A549 treated with AZD2906 at 1 μM for 4 hours (cell line): ENCODE measurements around the gene CCDC201. TPM values are rescaled to one million over a fixed set of nuclear protein-coding genes. Genes with fewer than 3 reads are reported as not detected.

Experiments
- total RNA-seq: library from RNA; stranded (reverse); fragments of 200-300 nt; extraction: Qiagen RNA extraction; gene quantifications from 5 replicates; pipeline ENCODE4 v1.2.3, GENCODE V29; 2022

The CCDC201 gene, protein sequence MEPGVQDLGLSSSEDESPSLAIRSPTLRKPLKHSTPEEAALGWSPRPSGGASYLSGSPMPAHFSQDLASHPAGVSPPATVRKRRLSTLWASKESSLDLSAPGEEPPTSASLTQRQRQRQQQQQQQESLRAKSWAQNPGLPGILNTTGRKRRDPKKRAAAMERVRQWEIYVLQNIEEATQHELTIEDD
- total RNA-seq = not detected in 5 replicates

DNA sequence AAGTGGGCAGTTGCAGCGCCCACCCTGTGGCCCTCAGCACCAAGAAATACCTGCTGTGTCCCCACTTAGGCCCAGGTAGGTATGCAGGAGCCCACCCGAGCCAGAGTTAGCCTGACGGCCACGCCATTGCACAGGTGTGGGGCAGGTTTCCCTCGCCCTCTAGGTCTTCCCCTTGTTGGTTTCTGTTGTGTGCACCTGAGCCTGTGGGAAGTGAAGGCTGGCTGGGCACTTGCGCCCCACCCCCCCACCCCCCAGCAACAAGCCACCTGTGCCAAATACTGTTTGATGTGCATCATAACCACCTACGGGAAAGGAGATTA, at the start of gene CCDC201:
CCDC201 (minus strand) TSS at position 48 of the 320 bp plus-strand sequence. CDS start 75 bp downstream, outside the sequence.

DNA sequence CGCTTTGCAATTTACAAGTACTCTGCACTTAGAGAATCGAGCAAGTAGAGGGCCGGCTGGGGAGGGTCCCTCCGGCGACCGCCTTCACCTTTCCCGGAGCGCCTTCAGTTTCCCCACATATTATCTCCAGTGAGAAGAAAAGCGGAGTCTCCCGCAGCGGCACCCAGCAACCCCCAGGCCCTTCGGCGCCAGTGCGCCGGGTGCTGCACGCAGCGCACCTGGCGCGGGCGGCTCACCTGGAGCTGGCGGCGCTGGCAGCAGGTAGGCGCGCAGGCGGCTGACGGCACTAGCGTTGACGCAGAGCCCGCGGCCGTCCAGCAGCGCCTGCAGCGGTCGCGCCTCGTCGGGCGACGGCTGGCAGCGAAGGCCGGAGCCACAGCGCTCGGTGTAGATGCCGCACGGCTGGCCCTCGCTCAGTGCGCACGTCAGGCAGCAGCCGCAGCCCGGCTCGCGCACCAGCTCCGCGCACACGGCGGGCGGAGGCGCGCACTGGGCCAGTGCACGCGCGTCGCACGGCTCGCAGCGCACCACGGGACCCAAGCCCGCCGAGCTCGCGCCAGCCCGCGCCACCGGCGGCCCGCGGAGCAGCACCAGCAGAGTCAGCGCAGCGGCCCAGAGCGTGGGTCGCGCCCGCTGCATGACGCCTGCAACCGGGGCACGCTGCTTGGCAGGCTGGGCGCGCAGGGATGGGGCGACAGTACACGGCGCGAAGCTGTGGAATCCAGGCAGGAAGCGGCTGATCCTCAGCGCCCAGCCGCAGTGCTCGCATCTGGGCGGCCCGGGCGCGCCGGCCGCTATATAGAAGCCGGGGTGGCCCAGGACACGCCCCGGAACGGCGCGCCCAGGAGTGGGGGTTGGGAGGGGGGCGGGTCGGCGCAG, 47.9 kb upstream of the CCDC201 start, which contains the start of gene IGFBP3:
IGFBP3 (minus strand) TSS at position 771 of the 879 bp plus-strand sequence; CDS start at position 639, 132 bp downstream.

DNA sequence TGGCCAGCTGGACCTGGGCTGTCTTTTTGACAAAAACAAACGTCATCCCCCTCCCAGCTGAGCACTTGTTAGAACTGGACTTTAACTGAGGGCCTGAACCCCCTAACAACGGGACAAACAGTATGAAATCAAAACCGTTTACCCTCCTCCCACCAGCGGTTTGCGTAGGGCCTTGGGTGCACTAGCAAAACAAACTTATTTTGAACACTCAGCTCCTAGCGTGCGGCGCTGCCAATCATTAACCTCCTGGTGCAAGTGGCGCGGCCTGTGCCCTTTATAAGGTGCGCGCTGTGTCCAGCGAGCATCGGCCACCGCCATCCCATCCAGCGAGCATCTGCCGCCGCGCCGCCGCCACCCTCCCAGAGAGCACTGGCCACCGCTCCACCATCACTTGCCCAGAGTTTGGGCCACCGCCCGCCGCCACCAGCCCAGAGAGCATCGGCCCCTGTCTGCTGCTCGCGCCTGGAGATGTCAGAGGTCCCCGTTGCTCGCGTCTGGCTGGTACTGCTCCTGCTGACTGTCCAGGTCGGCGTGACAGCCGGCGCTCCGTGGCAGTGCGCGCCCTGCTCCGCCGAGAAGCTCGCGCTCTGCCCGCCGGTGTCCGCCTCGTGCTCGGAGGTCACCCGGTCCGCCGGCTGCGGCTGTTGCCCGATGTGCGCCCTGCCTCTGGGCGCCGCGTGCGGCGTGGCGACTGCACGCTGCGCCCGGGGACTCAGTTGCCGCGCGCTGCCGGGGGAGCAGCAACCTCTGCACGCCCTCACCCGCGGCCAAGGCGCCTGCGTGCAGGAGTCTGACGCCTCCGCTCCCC, 15.5 kb upstream of the CCDC201 start, which contains the start of gene IGFBP1:
IGFBP1 (plus strand) TSS at position 304 of the 808 bp plus-strand sequence; CDS start at position 469, 165 bp downstream.

Other genes starting within 250 kb of the CCDC201 start
- 68.6 to 96.5 TPM (median 87.1 TPM) in 5 replicates for gene IGFBP1, start 15.4 kb upstream of the CCDC201 start, total RNA-seq
- 123 to 196 TPM (median 157 TPM) in 5 replicates for gene IGFBP3, start 48.2 kb upstream of the CCDC201 start, total RNA-seq